Ishikawa (cell line): ENCODE measurements around the gene ARSB.

Source experiments
- CEBPB ChIP-seq: IDR thresholded peaks from 2 replicates; pipeline ENCODE4 v1.6.1; 2012
- CREB1 ChIP-seq: IDR thresholded peaks from 2 replicates; pipeline ENCODE4 v1.6.1; 2012; ENCODE audit warnings: low read depth
- EGR1 ChIP-seq: IDR thresholded peaks from 2 replicates; pipeline ENCODE4 v1.6.1; 2012
- EP300 ChIP-seq: IDR thresholded peaks from 2 replicates; pipeline ENCODE4 v1.6.1; 2012; ENCODE audit warnings: borderline replicate concordance
- FOXM1 ChIP-seq: IDR thresholded peaks from 2 replicates; pipeline ENCODE4 v1.6.1; 2012; ENCODE audit warnings: low read depth, borderline replicate concordance
- MAX ChIP-seq: IDR thresholded peaks from 2 replicates; pipeline ENCODE4 v1.6.1; 2012
- NFIC ChIP-seq: IDR thresholded peaks from 2 replicates; pipeline ENCODE4 v1.6.1; 2012
- RAD21 ChIP-seq: IDR thresholded peaks from 2 replicates; pipeline ENCODE4 v1.6.1; 2012; ENCODE audit warnings: low read depth
- REST ChIP-seq: IDR thresholded peaks from 2 replicates; pipeline ENCODE4 v1.6.1; 2012; ENCODE audit warnings: low read depth, mild to moderate bottlenecking
- TAF1 ChIP-seq: IDR thresholded peaks from 2 replicates; pipeline ENCODE4 v1.6.1; 2012; ENCODE audit warnings: low read depth, mild to moderate bottlenecking
- TCF12 ChIP-seq: IDR thresholded peaks from 2 replicates; pipeline ENCODE4 v1.6.1; 2012; ENCODE audit warnings: low read depth
- TEAD4 ChIP-seq: IDR thresholded peaks from 2 replicates; pipeline ENCODE4 v1.6.1; 2012
- YY1 ChIP-seq: IDR thresholded peaks from 2 replicates; pipeline ENCODE4 v1.6.1; 2012; ENCODE audit warnings: low read depth
- ZBTB7A ChIP-seq: IDR thresholded peaks from 2 replicates; pipeline ENCODE4 v1.6.1; 2012; ENCODE audit warnings: low read depth
- TF ChIP-seq, protein P1 (sequence below): IDR thresholded peaks from 2 replicates; pipeline ENCODE4 v1.6.1; 2012

The ARSB gene

GRCh38 chr5:78766412-78766762 is 218.7 kb downstream of the ARSB start:
- TF ChIP-seq NFIC, result no peak
- no peak for TF ChIP-seq TAF1
- TF ChIP-seq CREB1, result no peak
- no peak for TF ChIP-seq TEAD4
- no peak for TF ChIP-seq EGR1
- TF ChIP-seq TCF12, result no peak
- TF ChIP-seq MAX, result no peak
- no peak for TF ChIP-seq RAD21
- TF ChIP-seq CEBPB, result no peak
- no peak for TF ChIP-seq REST
- TF ChIP-seq, protein P1, sequence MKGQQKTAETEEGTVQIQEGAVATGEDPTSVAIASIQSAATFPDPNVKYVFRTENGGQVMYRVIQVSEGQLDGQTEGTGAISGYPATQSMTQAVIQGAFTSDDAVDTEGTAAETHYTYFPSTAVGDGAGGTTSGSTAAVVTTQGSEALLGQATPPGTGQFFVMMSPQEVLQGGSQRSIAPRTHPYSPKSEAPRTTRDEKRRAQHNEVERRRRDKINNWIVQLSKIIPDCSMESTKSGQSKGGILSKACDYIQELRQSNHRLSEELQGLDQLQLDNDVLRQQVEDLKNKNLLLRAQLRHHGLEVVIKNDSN, result no peak
- no peak for TF ChIP-seq FOXM1
- TF ChIP-seq YY1, result no peak
- TF ChIP-seq ZBTB7A, result no peak
- TF ChIP-seq EP300, result no peak

- TF ChIP-seq EGR1 (no peak), REST (no peak), YY1 (no peak), EP300 (no peak), ZBTB7A (no peak), FOXM1 (no peak), NFIC (no peak), TEAD4 (no peak), MAX (no peak), RAD21 (no peak), CREB1 (no peak), TCF12 (no peak), TAF1 (no peak), CEBPB (no peak)
- TF ChIP-seq, protein P1, result no peak
Observed at GRCh38 chr5:78765756-78766411, 219.2 kb downstream of the ARSB start.

DNA sequence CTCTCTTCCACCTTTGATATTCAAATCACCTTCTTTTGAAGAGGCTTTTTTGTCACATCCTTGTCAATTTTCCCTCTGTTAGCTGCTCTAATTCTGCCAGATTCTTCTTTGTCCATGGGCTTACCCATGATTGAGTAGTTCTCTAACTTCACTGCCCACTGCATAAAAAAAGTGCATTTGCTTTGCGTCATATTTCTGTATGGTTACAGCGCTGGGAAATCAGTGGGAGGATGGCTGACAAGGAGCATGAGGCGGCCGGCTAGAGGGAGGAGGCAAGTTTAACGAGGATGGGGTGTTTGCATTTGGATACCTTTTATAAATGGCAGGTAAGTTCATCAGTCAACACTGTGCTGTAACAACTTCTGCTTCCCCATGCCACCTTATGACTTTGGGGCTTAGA is 220.0 kb downstream of the ARSB start:
- no peak for TF ChIP-seq CREB1
- TF ChIP-seq TAF1, result no peak
- TF ChIP-seq EGR1, result no peak

DNA sequence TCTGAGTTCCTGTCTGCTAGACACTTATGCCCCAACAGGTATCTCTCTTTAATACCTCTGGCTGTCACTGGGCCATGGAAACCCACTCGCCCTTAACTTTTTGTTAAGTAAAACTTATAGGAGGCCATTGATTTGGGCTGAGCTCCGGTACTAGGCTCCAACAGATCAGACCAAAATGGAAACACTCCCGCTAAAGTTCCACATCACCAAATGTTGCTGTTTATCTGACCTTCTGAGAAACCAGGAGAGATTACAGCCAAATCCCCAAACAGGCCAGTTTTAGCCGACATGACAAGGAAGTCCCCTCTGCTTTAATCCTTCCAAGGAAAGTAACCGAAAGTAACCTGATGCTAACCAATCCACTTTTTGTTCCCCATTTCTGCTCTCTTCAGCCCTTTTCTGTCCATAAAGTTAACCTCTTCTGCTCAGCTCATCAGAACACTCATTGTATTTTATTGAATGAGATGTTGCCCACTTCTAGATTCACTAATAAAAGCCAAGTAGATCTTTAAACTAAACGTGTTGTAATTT is 221.4 kb downstream of the ARSB start:
- TF ChIP-seq, protein P1, result no peak
- TF ChIP-seq NFIC (no peak), CREB1 (no peak), EP300 (no peak), TEAD4 (no peak), EGR1 (no peak), YY1 (no peak), REST (no peak), CEBPB (no peak), FOXM1 (no peak), MAX (no peak)
